ENCODE results near the gene TRIM65. TPM values are rescaled to one million over a fixed set of nuclear protein-coding genes. Genes with fewer than 3 reads are reported as not detected.

The TRIM65 gene
- total and polyA plus RNA-seq, 10 of the 15 experiments (the other 5 are each of a cell fraction or from before 2014, with no cell fraction given) = 1.4 to 26.0 (median 10.8) TPM

GRCh38 chr17:75926456-75926855, 29.7 kb upstream of the TRIM65 start (continued):
- TF ChIP-seq, protein P1, sequence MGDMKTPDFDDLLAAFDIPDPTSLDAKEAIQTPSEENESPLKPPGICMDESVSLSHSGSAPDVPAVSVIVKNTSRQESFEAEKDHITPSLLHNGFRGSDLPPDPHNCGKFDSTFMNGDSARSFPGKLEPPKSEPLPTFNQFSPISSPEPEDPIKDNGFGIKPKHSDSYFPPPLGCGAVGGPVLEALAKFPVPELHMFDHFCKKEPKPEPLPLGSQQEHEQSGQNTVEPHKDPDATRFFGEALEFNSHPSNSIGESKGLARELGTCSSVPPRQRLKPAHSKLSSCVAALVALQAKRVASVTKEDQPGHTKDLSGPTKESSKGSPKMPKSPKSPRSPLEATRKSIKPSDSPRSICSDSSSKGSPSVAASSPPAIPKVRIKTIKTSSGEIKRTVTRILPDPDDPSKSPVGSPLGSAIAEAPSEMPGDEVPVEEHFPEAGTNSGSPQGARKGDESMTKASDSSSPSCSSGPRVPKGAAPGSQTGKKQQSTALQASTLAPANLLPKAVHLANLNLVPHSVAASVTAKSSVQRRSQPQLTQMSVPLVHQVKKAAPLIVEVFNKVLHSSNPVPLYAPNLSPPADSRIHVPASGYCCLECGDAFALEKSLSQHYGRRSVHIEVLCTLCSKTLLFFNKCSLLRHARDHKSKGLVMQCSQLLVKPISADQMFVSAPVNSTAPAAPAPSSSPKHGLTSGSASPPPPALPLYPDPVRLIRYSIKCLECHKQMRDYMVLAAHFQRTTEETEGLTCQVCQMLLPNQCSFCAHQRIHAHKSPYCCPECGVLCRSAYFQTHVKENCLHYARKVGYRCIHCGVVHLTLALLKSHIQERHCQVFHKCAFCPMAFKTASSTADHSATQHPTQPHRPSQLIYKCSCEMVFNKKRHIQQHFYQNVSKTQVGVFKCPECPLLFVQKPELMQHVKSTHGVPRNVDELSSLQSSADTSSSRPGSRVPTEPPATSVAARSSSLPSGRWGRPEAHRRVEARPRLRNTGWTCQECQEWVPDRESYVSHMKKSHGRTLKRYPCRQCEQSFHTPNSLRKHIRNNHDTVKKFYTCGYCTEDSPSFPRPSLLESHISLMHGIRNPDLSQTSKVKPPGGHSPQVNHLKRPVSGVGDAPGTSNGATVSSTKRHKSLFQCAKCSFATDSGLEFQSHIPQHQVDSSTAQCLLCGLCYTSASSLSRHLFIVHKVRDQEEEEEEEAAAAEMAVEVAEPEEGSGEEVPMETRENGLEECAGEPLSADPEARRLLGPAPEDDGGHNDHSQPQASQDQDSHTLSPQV (IDR thresholded peaks at IDR 0.05) = no peak
- TF ChIP-seq POU2F2 (IDR thresholded peaks at IDR 0.05; ENCODE audit: borderline replicate concordance, low read depth, low read length) (no peak), ZNF384 (IDR thresholded peaks at IDR 0.05; ENCODE audit: borderline replicate concordance, low read depth, low read length) (no peak), IKZF1 (conservative IDR thresholded peaks at IDR 0.05) (no peak)

DNA sequence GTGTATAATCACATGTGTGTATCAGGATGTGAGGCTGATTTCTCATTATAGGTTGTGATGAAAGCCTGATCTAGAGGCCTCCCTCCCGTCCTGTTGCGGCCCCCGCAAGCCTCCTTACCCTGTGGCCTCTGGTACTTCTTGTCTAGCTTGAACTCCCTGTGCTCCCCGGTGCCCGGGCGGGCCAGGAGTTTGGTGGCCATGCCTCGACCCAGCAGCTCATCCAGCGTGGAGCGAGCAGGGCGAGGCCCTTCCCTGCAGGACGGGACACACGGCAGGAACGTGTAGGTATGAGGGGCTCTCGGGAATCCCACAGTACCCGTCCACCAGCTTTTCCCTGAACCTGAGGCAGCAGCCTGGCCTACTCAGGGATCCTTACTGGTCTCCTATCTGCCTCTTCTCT, 29.2 kb upstream of the TRIM65 start:
- ChIA-PET POLR2A (interaction anchor here (0.7 to 1.2 kb wide), 2 partner anchors 10 to 85 kb away, joined by 3 to 4 read pairs; no protein-coding TSS in a partner anchor), RAD21 (ENCODE audit: unreplicated experiment) (interaction anchor here (0.9 kb wide), 1 partner anchor 180 kb away, joined by 3 read pairs; no protein-coding TSS in a partner anchor), SMC1A (ENCODE audit: uncharacterized antibody, unreplicated experiment) (no interaction called here), CTCF (interaction anchor here (0.8 to 1.3 kb wide), 3 partner anchors 21 to 78 kb away, joined by 3 to 4 read pairs (median 3); partner anchors contain the start of gene MRPL38)
- 83% methylated on average over 15 of the region's 15 CpGs for WGBS (ENCODE audit: insufficient coverage, insufficient replicate concordance, low lambda C conversion rate, missing lambda C conversion rate)
- H3K4me2 ChIP-seq (ENCODE audit: control insufficient read depth, insufficient read depth) = no peak overlapping the region
- H3K9me3 ChIP-seq (replicated peaks; ENCODE audit: control insufficient read depth, insufficient read depth, low read length) = no peaks in the 10 kb centered on the region
- intact Hi-C loops (cut with micrococcal nuclease; ENCODE audit: unreplicated experiment) = no loop called here
- ATAC-seq = no peak
- no TSS peak for BruUV-seq (replicated peaks)
- H3K27ac ChIP-seq (ENCODE audit: control insufficient read depth, insufficient read depth) = no peak overlapping the region
- no peak overlapping the region for H3K9ac ChIP-seq (ENCODE audit: control insufficient read depth, insufficient read depth, low read length)
- H3K4me3 ChIP-seq = no peak overlapping the region
- in situ Hi-C loops (cut with MboI) = loop anchor here (5.0 kb wide), 1 partner anchor 366 kb away; no protein-coding TSS in a partner anchor
- no peaks in the 10 kb centered on the region for H3K79me2 ChIP-seq (ENCODE audit: control insufficient read depth, insufficient read depth, low read length)
- H3K36me3 ChIP-seq (ENCODE audit: control insufficient read depth in 2 of 2, insufficient read depth in 2 of 2, low read length in 1 of 2) = no peaks in the 10 kb centered on the region
- no peak for FAIRE-seq
- DNase-seq (ENCODE audit: low read depth, low spot score) = no peak
- no peak overlapping the region for H2AFZ ChIP-seq (ENCODE audit: control insufficient read depth, low read depth, low read length)
- H3K4me1 ChIP-seq (ENCODE audit: control insufficient read depth, insufficient read depth, low read length) = no peaks in the 10 kb centered on the region
- no peaks in the 10 kb centered on the region for H4K20me1 ChIP-seq (ENCODE audit: control insufficient read depth, insufficient read depth)
- no peaks in the 10 kb centered on the region for H3K27me3 ChIP-seq (replicated peaks in 1 of 2; ENCODE audit: control insufficient read depth in 2 of 2, insufficient read depth in 2 of 2, low read length in 1 of 2)
- TF ChIP-seq RB1 (IDR thresholded peaks at IDR 0.05; ENCODE audit: borderline replicate concordance) = no peak
- TF ChIP-seq, protein P2, sequence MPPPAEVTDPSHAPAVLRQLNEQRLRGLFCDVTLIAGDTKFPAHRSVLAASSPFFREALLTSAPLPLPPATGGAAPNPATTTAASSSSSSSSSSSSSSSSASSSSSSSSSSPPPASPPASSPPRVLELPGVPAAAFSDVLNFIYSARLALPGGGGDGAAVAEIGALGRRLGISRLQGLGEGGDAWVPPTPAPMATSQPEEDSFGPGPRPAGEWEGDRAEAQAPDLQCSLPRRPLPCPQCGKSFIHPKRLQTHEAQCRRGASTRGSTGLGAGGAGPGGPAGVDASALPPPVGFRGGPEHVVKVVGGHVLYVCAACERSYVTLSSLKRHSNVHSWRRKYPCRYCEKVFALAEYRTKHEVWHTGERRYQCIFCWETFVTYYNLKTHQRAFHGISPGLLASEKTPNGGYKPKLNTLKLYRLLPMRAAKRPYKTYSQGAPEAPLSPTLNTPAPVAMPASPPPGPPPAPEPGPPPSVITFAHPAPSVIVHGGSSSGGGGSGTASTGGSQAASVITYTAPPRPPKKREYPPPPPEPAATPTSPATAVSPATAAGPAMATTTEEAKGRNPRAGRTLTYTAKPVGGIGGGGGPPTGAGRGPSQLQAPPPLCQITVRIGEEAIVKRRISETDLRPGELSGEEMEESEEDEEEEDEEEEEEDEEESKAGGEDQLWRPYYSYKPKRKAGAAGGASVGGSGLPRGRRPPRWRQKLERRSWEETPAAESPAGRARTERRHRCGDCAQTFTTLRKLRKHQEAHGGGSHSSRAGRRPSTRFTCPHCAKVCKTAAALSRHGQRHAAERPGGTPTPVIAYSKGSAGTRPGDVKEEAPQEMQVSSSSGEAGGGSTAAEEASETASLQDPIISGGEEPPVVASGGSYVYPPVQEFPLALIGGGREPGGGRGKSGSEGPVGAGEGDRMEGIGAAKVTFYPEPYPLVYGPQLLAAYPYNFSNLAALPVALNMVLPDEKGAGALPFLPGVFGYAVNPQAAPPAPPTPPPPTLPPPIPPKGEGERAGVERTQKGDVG (CRISPR knock-in tag; IDR thresholded peaks at IDR 0.05) = no peak
- TF ChIP-seq POLR2AphosphoS2 (IDR thresholded peaks at IDR 0.05; ENCODE audit: low read depth, low read length) = no peak
- TF ChIP-seq DPF2 (IDR thresholded peaks at IDR 0.05) = no peak
- no peak for TF ChIP-seq PKNOX1 (IDR thresholded peaks at IDR 0.05)
- no peak for TF ChIP-seq RUNX3 (IDR thresholded peaks at IDR 0.05; ENCODE audit: low read length)
- no peak for TF ChIP-seq RFX5 (IDR thresholded peaks at IDR 0.05; ENCODE audit: low read depth, low read length)

Measured in GM12878 (cell line).